Dermis microvascular lymphatic vessel endothelial cell (primary cell): Measurements from ENCODE around the gene ITGA3. TPM values are rescaled to one million over a fixed set of nuclear protein-coding genes. Genes with fewer than 3 reads are reported as not detected.

Source experiments
- DNase-seq, 2 donors: peaks; one replicate each; pipeline versions ENCODE4 v3.0.0 to v3.0.0-alpha.2; 2010; ENCODE audit warnings: low read depth in 2 of 2
- total RNA-seq: library from RNA; depleted of rRNA; stranded (reverse); fragments of >200 nt; gene quantifications from 2 replicates; pipeline ENCODE4 v1.2.1, GENCODE V29; 2014

ITGA3 gene
- 104 and 118 TPM in 2 replicates for total RNA-seq

GRCh38 chr17:50055426-50056216 is at the start of gene ITGA3:
TSS of gene ITGA3 (plus strand) at chr17:50056110. CDS start at chr17:50056440, 330 bp downstream.
- DNase-seq, result peak; percentile 58 to 91

GRCh38 chr17:50009282-50009681 is 46.6 kb upstream of the ITGA3 start:
- DNase-seq, result no peak

GRCh38 chr17:50013079-50013478 is 42.8 kb upstream of the ITGA3 start:
- no peak for DNase-seq

DNA sequence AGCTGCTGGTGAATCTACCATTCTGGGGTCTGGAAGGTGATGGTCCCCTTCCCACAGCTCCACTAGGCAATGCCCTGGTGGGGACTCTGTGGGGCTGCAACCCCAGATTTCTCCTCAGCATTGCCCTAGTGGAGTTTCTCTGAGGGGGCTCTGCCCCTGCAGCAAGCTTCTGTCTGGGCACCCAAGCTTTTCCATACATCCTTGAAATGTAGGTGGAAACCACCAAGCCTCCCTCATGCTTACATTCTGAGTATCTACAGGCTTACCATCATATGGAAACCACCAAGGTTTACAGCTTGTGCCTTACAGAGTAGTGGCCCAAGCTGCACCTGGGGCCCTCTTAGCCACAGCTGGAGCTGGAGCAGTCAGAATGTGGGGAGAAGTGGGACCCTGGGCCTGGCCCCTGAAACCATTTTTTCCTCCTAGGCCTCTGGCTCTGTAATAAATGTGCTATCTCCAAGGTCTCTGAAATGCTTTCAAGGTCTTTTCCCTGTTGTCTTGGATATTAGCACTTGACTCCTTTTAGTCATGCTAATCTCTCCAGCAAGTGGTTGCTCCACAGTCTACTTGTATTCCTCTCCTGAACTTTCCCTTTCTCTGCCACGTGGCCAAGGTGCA is 41.3 kb upstream of the ITGA3 start:
- DNase-seq, result no peak

DNA sequence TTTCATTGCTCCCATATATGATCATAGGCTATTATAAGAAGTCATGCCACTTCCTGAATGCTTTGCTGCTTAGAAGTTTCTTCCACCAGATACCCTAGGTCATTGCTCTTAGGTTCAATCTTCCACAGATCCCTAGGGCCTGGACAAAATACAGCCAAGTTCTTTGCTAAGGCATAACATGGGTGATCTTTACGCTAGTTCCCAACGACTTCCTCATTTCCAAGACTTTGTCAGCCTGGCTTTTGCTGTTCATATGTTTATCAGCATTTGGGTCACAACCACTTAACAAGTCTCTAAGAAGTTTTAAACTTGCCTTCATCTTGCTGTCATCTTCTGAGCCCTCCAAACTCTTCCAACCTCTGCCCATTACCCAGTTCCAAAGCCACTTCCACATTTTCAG is 40.8 kb upstream of the ITGA3 start:
- DNase-seq, result no peak

- no peak for DNase-seq
These were observed 37.0 kb upstream of the ITGA3 start for GRCh38 chr17:50018909-50019308.

DNA sequence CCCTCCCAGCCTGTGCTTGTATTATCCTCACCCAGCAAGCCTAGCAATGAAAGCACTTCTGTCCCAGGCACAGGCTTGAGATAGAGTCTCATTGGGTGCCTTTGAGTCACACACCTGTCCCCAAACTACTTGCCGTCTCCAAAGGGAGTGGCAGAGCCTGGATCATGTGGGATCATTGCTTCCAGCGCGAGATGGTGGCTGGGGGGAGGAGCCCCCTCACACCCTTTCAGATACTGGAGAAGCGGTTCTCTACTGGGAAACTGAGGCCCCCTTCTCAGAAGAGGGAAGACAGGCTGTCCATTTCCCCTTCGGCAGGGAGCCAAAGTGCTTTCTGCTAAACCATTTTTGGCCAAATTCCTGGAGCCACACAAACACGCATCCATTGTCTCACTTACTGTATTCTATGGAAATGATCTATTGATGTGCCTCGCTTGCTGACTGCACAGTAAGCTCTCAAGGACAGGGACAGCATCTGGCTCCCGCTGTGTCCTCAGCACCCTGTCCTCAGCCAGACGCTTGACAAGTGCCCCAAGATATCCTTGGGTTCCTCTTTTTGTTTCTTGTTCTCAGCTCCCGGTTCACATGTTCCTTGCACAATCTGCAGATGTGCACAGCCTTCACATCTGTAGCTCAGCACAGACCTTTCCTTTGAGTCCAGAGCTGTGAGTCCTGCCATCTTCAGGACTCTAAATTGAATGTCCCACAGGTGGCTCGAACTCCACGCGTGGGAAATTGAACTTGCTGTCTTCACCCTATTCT is 34.9 kb upstream of the ITGA3 start:
- DNase-seq, result no peak

GRCh38 chr17:50021681-50022370 is 34.1 kb upstream of the ITGA3 start:
- no peak for DNase-seq

DNA sequence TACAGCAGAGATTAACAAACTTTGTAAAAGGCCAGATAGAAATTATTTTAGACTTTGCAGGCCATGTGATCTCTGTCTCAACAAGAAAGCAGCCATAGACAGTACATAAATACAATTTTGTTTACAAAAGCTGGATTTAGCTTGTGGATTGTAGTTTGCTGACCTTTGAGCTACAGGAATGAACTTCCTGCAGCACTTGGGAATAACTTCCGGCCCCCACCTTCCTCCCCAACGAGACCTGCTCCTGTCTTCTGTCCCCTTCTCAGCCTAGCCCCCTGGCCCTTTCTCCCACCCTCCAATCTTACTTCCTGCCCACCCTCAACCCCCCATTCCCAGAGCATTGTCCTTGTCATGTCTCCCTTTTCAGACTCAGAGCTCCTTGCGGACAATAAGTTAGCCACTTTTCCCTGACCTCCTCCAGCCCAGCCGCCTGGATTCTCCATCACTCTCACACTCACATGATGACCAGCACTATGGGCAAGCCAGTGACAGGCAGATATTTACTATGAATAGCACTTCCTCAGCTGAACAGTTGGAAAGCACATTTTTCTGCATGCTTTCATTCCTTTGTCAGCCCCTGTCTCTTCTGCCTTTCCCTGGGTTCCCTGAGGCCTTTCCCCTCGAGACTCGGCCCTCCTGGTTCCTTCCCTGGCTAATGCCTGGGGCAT is 33.3 kb upstream of the ITGA3 start:
- DNase-seq, result no peak

GRCh38 chr17:50023520-50023919 is 32.4 kb upstream of the ITGA3 start:
- no peak for DNase-seq

DNA sequence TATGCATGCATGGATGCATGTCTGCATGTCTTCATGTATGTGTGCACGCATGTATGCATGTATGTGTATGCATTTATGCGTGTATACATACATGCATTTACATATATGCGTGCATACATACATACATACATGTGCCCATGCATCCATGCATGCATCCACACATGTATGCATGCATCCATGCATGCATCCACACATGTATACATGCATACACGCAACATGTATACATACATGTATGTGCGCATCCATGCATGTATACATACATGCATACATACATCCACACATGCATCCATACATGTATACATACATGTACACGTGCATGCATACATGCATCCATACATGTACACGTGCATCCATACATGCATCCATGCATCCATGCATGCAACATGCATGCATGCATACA is 31.1 kb upstream of the ITGA3 start:
- DNase-seq, result no peak

GRCh38 chr17:50026046-50026675 is 29.7 kb upstream of the ITGA3 start:
- DNase-seq, result no peak

GRCh38 chr17:50026837-50027171 is 29.1 kb upstream of the ITGA3 start:
- DNase-seq, result peak; percentile 76 to 84

DNA sequence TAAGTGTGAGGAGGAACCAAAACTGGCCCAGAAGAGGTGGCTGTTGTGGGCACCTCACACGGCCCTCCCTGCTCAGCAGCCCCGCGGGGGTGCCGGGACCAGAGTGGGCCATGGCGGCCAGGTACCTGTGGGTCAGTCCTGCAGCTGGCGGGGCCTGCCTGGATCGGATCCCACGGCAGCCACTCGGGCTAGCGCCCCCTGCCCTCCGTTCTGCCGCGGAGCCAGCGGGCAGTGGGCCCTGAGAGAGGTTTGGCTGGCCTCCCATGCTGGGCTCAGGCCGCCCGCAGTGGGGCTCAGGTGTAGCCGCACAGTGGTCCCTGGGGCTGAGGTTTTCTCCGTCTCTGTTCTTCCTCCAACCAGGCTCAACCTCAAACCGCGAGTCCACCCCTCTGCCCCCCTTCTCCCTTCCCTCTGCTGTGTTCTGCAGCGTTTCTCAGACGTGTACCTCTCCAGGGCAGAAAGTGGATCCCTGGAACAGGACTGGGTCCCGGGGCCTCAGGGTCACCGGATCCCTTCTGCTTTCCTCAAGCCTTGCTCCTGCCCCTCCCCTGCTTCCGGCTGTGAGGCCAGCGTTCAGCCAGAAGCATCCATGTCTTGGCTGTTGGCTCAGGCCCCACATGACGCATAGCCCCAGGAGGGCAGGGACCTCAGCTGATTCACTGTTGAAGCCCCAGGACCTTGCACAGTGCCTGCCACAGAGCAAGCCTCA is 28.6 kb upstream of the ITGA3 start:
- DNase-seq, result peak in 1 of 2 donors; percentile 89

DNA sequence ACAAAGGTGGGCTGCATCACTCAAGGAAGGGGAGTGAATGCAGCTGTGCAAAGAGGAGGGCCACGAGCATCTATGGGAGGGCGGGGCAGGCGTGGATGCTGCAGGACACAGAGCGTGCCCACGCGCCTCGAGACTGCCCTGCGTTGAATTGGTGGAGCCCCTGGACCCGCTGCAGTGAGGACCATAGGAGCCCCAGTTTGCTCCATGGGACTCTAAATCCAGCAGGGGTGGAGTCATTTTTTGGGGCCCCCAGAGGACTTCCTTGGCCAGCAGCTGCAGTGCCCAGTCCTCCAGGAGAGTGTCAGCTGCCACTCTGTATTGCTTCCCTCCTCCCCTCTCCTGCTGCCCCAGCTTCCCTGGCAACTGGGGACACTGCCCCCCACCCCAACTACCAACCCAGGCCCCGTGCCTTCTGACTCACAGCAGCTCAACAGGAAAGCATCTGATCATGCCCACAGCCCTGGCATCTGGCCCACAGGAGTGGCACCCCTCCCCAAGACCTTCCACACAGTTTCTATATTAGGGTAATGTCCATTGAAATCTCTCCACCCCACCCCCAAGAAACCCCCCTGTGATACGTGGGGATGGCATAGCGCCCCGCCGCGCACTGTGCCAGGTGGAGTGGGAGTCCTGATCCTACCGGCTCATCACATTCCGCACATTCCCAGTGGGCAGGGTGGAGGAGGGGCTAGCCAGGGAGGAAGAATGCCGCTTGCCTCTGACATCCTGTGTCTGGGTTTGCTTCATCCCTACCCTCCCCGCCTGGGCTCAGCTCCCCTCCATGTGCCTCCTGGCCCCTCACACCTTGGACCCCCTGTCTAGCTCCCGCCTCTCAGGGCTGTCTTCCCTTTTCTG is 27.8 kb upstream of the ITGA3 start:
- peak; percentile 47 to 72 for DNase-seq

GRCh38 chr17:50028736-50029120 is 27.2 kb upstream of the ITGA3 start:
- no peak for DNase-seq

DNA sequence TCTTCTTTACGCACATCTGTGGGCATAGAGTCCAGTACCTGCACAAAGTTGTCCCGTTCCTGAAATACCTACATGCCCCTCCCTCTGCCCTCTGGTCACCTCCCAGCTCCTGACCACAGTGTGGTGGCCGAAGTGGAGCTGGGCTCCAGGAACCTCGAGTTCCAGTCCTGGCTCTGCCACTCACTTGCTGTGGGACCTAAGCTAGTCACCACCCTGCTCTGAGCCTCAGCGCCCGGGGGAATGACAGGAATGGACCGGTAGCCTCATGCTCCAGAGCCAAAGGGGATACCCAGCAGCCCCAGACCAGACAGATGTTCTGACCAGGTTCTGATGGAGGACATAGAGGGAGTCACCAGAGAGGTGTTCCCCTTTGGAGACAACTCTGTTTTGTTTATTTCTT is 26.7 kb upstream of the ITGA3 start:
- DNase-seq, result no peak

GRCh38 chr17:50033316-50033715 is 22.6 kb upstream of the ITGA3 start:
- DNase-seq, result no peak
